Measurements from ENCODE around the gene PDGFD.

The PDGFD gene

DNA sequence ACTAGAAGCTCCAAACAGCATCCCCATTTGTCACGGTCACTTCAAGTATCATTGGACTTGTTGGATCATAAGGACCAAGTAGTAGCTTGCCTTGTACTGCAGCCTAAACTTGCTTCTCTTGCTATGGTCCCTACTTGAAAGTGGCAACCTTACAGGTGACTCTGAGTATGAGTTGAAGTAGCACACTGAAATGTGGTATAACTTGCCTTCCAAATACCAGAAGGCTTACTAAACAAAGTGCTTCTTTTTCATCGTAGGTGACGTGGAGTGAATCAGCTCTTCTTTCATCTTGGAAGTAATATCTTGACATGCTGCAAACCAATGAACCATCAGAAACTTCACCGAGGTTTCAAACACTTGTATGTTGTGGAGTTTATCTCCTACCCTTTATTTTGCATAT lies 296.5 kb downstream of the PDGFD start:
- no peaks in the 10 kb centered on the region for H3K36me3 Mint-ChIP-seq (ENCODE audit: low read depth)
- no peak overlapping the region for H3K4me3 Mint-ChIP-seq
- DNase-seq (no peak), ATAC-seq (no peak)
- H3K4me1 Mint-ChIP-seq = no peaks in the 10 kb centered on the region
- no peaks in the 10 kb centered on the region for H3K27me3 Mint-ChIP-seq
- H3K27ac Mint-ChIP-seq = no peak overlapping the region
- H3K9me3 Mint-ChIP-seq = no peaks in the 10 kb centered on the region

DNA sequence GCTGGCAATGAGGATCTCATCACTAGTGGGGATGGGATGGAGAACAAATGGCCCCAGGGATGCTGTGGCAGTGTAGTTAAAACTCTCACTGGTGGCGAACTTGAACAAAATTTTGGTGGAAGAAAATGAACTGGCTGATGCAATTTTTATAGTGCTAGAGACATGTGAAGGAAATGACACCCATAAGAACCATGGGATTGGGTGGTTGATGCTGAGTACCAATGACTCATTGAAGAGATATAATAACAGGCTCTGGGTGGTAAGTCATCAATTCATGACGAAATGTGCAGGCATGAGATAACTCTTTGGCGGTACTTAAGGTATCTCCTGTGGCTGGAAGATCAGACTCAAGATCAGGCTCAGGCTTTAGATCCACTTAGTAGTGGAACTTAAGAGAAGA lies 300.4 kb downstream of the PDGFD start:
- no peak overlapping the region for H3K27ac Mint-ChIP-seq
- H3K4me1 Mint-ChIP-seq = no peaks in the 10 kb centered on the region
- H3K4me3 Mint-ChIP-seq = no peak overlapping the region

DNA sequence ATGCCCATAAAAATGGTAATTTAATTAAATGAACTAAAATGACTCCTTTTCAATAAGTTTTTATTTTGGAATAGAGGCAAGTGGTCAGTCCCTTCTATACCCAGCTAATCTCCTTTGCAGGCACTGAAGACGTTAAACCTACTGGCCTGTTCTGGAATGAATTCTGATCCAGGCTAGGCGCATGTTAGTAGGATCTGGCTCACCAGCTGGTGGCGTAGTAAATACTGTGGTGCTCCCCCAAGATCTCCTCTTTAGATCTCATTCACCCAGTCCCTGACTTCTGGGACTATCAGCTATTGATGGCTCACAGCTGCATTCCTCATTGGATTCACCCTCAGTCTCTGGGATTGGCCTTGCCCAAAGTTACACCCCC lies 301.2 kb downstream of the PDGFD start:
- ATAC-seq (no peak), DNase-seq (no peak)
- H3K36me3 Mint-ChIP-seq (ENCODE audit: low read depth) = no peaks in the 10 kb centered on the region
- H3K4me1 Mint-ChIP-seq = no peaks in the 10 kb centered on the region
- no peaks in the 10 kb centered on the region for H3K27me3 Mint-ChIP-seq
- no peak overlapping the region for H3K27ac Mint-ChIP-seq
- H3K9me3 Mint-ChIP-seq = no peaks in the 10 kb centered on the region
- H3K4me3 Mint-ChIP-seq = no peak overlapping the region

More for the DNA sequence above, 300.4 kb downstream of the PDGFD start:
- H3K27me3 Mint-ChIP-seq = no peaks in the 10 kb centered on the region
- H3K9me3 Mint-ChIP-seq = no peaks in the 10 kb centered on the region
- DNase-seq = no peak
- no peaks in the 10 kb centered on the region for H3K36me3 Mint-ChIP-seq (ENCODE audit: low read depth)
- ATAC-seq = no peak

DNA sequence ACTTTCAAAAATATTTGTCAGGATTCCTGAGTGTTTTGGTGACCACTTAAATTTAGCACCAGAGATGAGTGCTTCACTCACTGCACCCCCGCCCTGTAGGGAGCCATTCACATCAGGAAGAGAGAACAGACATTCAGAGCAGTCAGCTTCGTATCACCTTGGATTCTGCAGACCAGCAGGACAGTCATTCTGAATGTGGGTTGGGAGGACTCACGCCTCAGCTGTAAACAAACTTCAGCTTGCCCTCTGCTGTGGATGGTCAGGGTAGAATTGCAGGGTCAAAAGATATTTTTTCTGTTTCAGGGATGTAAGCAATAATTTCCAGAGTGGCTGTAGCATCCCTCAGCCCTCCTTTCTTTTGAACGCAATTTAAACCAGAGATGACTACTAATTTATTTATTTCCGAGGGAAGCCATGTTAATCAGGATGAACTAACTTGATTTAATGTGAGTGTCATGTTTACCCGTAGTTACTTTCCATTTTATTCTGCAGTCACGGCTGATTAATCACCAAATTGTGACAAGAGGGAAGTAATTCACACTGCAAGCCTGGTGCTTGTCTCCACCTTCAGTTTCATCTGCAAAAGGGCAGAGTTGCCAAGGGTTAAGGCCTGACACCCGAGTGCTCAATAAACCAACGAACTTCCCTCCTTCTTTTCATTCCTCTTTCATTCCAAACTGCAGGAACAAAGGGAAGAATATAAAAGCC lies 301.7 kb downstream of the PDGFD start:
- no peak for DNase-seq
- no peak overlapping the region for H3K4me3 Mint-ChIP-seq
- H3K36me3 Mint-ChIP-seq (ENCODE audit: low read depth) = no peaks in the 10 kb centered on the region
- H3K27me3 Mint-ChIP-seq = no peaks in the 10 kb centered on the region
- no peaks in the 10 kb centered on the region for H3K4me1 Mint-ChIP-seq
- no peak overlapping the region for H3K27ac Mint-ChIP-seq
- no peak for ATAC-seq
- no peaks in the 10 kb centered on the region for H3K9me3 Mint-ChIP-seq

All from activated naive CD8-positive, alpha-beta T cell treated with anti-CD3 and anti-CD28 coated beads, Interleukin-2, amount 50 U/mL, for 24 hours (primary cell).